ENCODE data around the gene FOXD1. TPM values are rescaled to one million over a fixed set of nuclear protein-coding genes. Genes with fewer than 3 reads are reported as not detected.

Gene FOXD1
- total and polyA plus RNA-seq, 2 donors (not counting 3 experiments of a cell fraction or from before 2014, with no cell fraction given): 0.06 to 0.20 TPM

DNA sequence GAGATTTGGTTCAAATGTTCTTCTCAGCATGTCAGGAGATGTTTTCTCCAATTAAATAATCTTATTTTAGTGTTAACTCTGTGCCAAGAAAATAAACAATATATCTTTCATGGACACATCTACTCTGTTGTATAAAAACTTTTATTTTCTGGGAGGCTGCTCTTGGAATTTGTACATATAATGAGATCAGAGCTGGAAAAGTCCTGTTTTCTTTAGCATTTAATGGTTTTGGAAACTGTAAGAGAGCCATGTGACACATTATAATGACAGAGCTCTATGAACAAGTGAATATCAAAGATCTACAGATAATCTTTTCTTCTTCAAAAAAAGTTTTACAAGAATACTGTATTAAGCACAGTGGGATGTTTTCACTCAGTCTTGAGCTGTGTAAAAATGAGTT is 48.8 kb downstream of the FOXD1 start:
- H3K9ac ChIP-seq (replicated peaks; ENCODE audit: extremely low read depth, insufficient read depth, low read length): no peak overlapping the region
- H3K9me3 ChIP-seq (replicated peaks; ENCODE audit: control insufficient read depth, insufficient read depth, low read length): no peaks in the 10 kb centered on the region
- no peaks in the 10 kb centered on the region for H4K20me1 ChIP-seq (replicated peaks; ENCODE audit: control insufficient read depth, extremely low read depth, insufficient read depth, low read length)
- no peaks in the 10 kb centered on the region for H3K36me3 ChIP-seq (ENCODE audit: control insufficient read depth in 2 of 2, extremely low read depth in 1 of 2, insufficient read depth in 2 of 2, low read length in 2 of 2)
- no peak overlapping the region for H3K27ac ChIP-seq (ENCODE audit: insufficient read depth, low read depth, low read length)
- POLR2A ChIA-PET: no interaction called here
- no peak for DNase-seq (ENCODE audit: low read depth, low spot score)
- CTCF ChIA-PET: interaction anchor here (1.1 to 1.7 kb wide), 3 partner anchors 15 to 96 kb away, joined by 3 to 5 read pairs (median 4); no protein-coding TSS in a partner anchor
- H2AFZ ChIP-seq (ENCODE audit: low read depth, low read length): no peak overlapping the region
- FAIRE-seq: no peak
- no peak overlapping the region for H3K4me3 ChIP-seq (replicated peaks in 1 of 3; ENCODE audit: insufficient read depth in 1 of 3, low read depth in 1 of 3, low read length in 3 of 3)
- no TSS peak for BruUV-seq (replicated peaks)
- dilution Hi-C loops (cut with MboI; ENCODE audit: extremely low pct_ligation_motif_present, low sequenced_read_pairs): no loop called here
- H3K27me3 ChIP-seq (ENCODE audit: control insufficient read depth in 2 of 2, insufficient read depth in 2 of 2, low read length in 2 of 2): peaks cover 31 to 47% of the 10 kb centered on the region in 2 experiments
- no peak overlapping the region for H3K4me2 ChIP-seq (ENCODE audit: insufficient read depth, low read length)
- no peaks in the 10 kb centered on the region for H3K9me1 ChIP-seq (replicated peaks; ENCODE audit: control insufficient read depth, extremely low read depth, insufficient read depth, low read length)
- no peak for TF ChIP-seq EZH2 (IDR thresholded peaks at IDR 0.05; ENCODE audit: borderline replicate concordance, low read depth, low read length, severe bottlenecking)
- no peak for TF ChIP-seq POLR2A (IDR thresholded peaks at IDR 0.05; ENCODE audit: low read depth, low read length)
- TF ChIP-seq, protein P1, sequence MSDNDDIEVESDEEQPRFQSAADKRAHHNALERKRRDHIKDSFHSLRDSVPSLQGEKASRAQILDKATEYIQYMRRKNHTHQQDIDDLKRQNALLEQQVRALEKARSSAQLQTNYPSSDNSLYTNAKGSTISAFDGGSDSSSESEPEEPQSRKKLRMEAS (IDR thresholded peaks at IDR 0.05; ENCODE audit: insufficient read depth, insufficient read length): no peak
- TF ChIP-seq FOS (IDR thresholded peaks at IDR 0.05; ENCODE audit: borderline replicate concordance, insufficient read depth, low read length): no peak
- TF ChIP-seq POLR2AphosphoS5 (IDR thresholded peaks at IDR 0.05; ENCODE audit: insufficient read depth, low read depth, low read length): no peak
- TF ChIP-seq CTCF (IDR thresholded peaks at IDR 0.05; ENCODE audit: extremely low read depth in 1 of 2, insufficient read depth in 1 of 2, low read depth in 1 of 2, low read length in 2 of 2): no peak
- TF ChIP-seq GATA2 (IDR thresholded peaks at IDR 0.05; ENCODE audit: insufficient read depth, insufficient read length, low read depth, low read length): no peak
- no peak for TF ChIP-seq JUN (IDR thresholded peaks at IDR 0.05; ENCODE audit: borderline replicate concordance, insufficient read depth, insufficient read length, low read depth)
- no peak for TF ChIP-seq MYC (IDR thresholded peaks at IDR 0.05; ENCODE audit: low read depth, low read length)
- intact Hi-C loops (cut with micrococcal nuclease): no loop called here
- no peaks in the 10 kb centered on the region for H3K79me2 ChIP-seq (ENCODE audit: control insufficient read depth, insufficient read depth, low read length)
- no peaks in the 10 kb centered on the region for H3K4me1 ChIP-seq (ENCODE audit: control insufficient read depth, extremely low read depth, insufficient read depth, low read length)

Other genes starting within 250 kb of the FOXD1 start
- gene BTF3, start 49.7 kb upstream of the FOXD1 start, total RNA-seq: 632 and 637 TPM in 2 replicates
- 220 and 325 TPM in 2 replicates for gene BTF3, start 49.7 kb upstream of the FOXD1 start, polyA plus RNA-seq
- gene ANKRA2, start 116.9 kb upstream of the FOXD1 start, total RNA-seq: 17.2 and 19.5 TPM in 2 replicates
- gene ANKRA2, start 116.9 kb upstream of the FOXD1 start, polyA plus RNA-seq: 8.5 and 8.6 TPM in 2 replicates
- gene UTP15, start 117.0 kb upstream of the FOXD1 start, total RNA-seq: 24.8 and 25.2 TPM in 2 replicates
- gene UTP15, start 117.0 kb upstream of the FOXD1 start, polyA plus RNA-seq: 9.2 and 11.7 TPM in 2 replicates
- gene ARHGEF28, start 177.4 kb upstream of the FOXD1 start, total RNA-seq: 108 and 116 TPM in 2 replicates
- 23.7 and 29.5 TPM in 2 replicates for gene ARHGEF28, start 177.4 kb upstream of the FOXD1 start, polyA plus RNA-seq